Heart left ventricle (tissue), 16 donors: ENCODE results near the gene DEPDC5. TPM values are rescaled to one million over a fixed set of nuclear protein-coding genes. Genes with fewer than 3 reads are reported as not detected.

Experiments
- ATAC-seq, 4 donors: fragments of 200-7000 bp; cut with Tn5 transposase; one replicate each; pipeline ENCODE4 v1.9.1; 2020 to 2022; ENCODE audit warnings: moderate library complexity in 4 of 4, mild to moderate bottlenecking in 3 of 4, moderate number of reproducible peaks in 1 of 4
- DNase-seq, 5 donors: peaks; one replicate each; pipeline ENCODE4 v3.0.0-alpha.2; 2020
- H3K27ac ChIP-seq, 12 donors: fragments of 200-600 bp; sonication (generic) in 4 of 12; one replicate each; pipeline versions ENCODE4 v1.5.0 to v1.8.0; 2016 to 2022; ENCODE audit warnings: mild to moderate bottlenecking in 2 of 12
- H3K27me3 ChIP-seq, 9 donors: fragments of 200-600 bp; sonication (generic) in 2 of 9; one replicate each; pipeline versions ENCODE4 v1.5.1 to v1.8.0; 2016 to 2022; ENCODE audit warnings: mild to moderate bottlenecking in 3 of 9
- H3K36me3 ChIP-seq, 9 donors: fragments of 200-600 bp; sonication (generic) in 2 of 9; one replicate each; pipeline versions ENCODE4 v1.5.0 to v1.8.0; 2018 to 2022; ENCODE audit warnings: mild to moderate bottlenecking in 2 of 9
- H3K4me1 ChIP-seq, 12 donors: fragments of 200-600 bp; sonication (generic) in 4 of 12; one replicate each; pipeline versions ENCODE4 v1.5.0 to v1.8.0; 2016 to 2022; ENCODE audit warnings: mild to moderate bottlenecking in 3 of 12
- H3K4me3 ChIP-seq, 12 donors: fragments of 200-600 bp; sonication (generic) in 4 of 12; one replicate each; pipeline versions ENCODE4 v1.5.0 to v1.8.0; 2017 to 2022; ENCODE audit warnings: mild to moderate bottlenecking in 9 of 12, moderate library complexity in 4 of 12
- H3K9me3 ChIP-seq, 12 donors: fragments of 200-600 bp; sonication (generic) in 4 of 12; one replicate each; pipeline versions ENCODE4 v1.5.0 to v1.8.0; 2016 to 2022; ENCODE audit warnings: mild to moderate bottlenecking in 1 of 12
- POLR2A ChIP-seq, 2 donors: fragments of 450-650 bp; IDR thresholded peaks; one replicate each; pipeline ENCODE4 v1.6.1; 2017; ENCODE audit warnings: antibody characterized with exemption in 2 of 2, mild to moderate bottlenecking in 2 of 2, moderate library complexity in 2 of 2
- WGBS, 4 donors: extraction: QIAGEN DNeasy Blood & Tissue Kit in 2 of 4; methylation state at CpG; one replicate each; pipeline versions ENCODE4 v1.1.5 to v1.1.7; 2013 to 2018; 5-methylcytosine and 5-hydroxymethylcytosine counted together
- intact Hi-C, 10 donors: fragments of 100-400 bp; cut with DNase I; formaldehyde crosslinking; loops; one replicate each; pipeline versions ENCODE4 v1.11.1 to v1.14.2; 2022
- polyA plus RNA-seq, 2 donors: library from polyadenylated mRNA; stranded (reverse); fragments of 200-250 nt; gene quantifications; one replicate each; pipeline ENCODE4 v1.2.3, GENCODE V29; 2013
- total RNA-seq, 9 donors: library from RNA; depleted of rRNA in 2 of 9; stranded (reverse); fragments of >200 nt in 2 of 9; fragmentation: NEBNext Ultra II Directional in 3 of 9; extraction: Animal tissue kit (Norgen Biotek cat#: 25700) in 3 of 9; gene quantifications; one replicate each; pipeline versions ENCODE4 v1.1.0 to v1.2.4, GENCODE V29; 2016 to 2023
- TF ChIP-seq, protein P1 (sequence below), 12 donors: fragments of 200-600 bp; sonication (generic) in 4 of 12; IDR thresholded peaks; one replicate each; pipeline versions ENCODE4 v1.5.0 to v1.8.0; 2018 to 2022; ENCODE audit warnings: antibody characterized with exemption in 12 of 12, mild to moderate bottlenecking in 5 of 12
- donor health status: ischemic (EF 13 %, LVEDD 7.1; RV severe dilation, severe dysfunction).
- donor health status: healthy with polysubstance abuse.
- donor health status: DM: no; HTN: yes; CAD: no.
- donor health status: DM: no; HTN: no; CAD: no.
- donor health status: ischemic (EF 25% LVEDD 6.9; RV normal size, moderate dysfunction).
- donor health status: ischemic (EF 25% LVEDD 5.7; RV mildly dilated, moderate dysfunction).
- donor health status: healthy.
- donor health status: DM: yes; HTN: yes; CAD: no.
- donor health status: ischemic (EF 35%, LVEDD 5.7; RV mildly dilated, moderate dysfunction).
- donor health status: nonischemic (EF 11% LVEDD 7.7; RV severe dilation, severe dysfunction).
- donor health status: DM: yes; HTN: yes; CAD: no.
- donor health status: PGD.
- donor health status: ischemic (EF 29% LVEDD 5.4; RV normal size, mild dysfunction).
- donor health status: nonischemic (EF 23%, LVEDD 6.1; RV moderate dilation, normal function).

DEPDC5 gene
- total and polyA plus RNA-seq, 11 donors: 5.7 to 21.4 (median 10.4) TPM

DNA sequence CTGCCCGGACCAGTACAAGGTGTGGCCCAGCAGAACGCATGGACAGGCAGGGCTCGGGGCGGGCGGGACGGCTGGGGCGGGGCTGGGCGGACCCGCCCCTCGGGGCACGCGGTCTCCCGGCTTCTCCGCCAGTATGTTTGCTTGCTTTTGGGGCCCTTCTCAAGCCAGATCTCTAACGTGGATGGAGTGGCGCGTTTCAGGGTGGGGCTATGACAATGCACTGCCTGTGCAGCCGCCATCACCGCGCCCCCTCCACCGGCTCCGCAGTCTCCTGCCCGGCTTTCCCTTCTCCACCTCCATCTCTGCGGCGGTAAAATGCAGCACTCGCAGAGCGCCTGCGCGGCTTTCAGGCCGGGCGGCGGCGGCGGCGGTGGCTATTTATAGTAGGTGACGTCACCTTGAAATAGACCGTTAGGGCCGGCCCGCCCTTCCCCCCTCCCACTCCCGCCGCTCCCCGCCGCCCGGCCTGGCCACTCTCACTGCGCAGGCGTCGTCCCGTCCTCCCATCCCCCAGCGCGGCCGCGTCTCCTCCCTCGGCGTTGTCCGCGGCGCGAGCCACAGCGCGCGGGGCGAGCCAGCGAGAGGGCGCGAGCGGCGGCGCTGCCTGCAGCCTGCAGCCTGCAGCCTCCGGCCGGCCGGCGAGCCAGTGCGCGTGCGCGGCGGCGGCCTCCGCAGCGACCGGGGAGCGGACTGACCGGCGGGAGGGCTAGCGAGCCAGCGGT is 190.3 kb downstream of the DEPDC5 start, which contains the start of gene YWHAH:
Gene YWHAH, plus strand, starts transcription at position 558 of the 722 bp plus-strand sequence. CDS start 199 bp downstream, outside the sequence.
- Histone ChIP-seq H3K36me3 (peaks cover 0 to 27% (median 18%) of the 10 kb centered on the region in 9 donors), H3K27me3 (no peaks in the 10 kb centered on the region), H3K27ac (peak within 1 kb of the TSS; percentile 95 to 100 (median 98)), H3K4me1 (peaks cover 0 to 43% (median 29%) of the 10 kb centered on the region in 12 donors), H3K4me3 (peak within 1 kb of the TSS; percentile 79 to 98 (median 96)), H3K9me3 (no peaks in the 10 kb centered on the region)
- ATAC-seq (peak; percentile 91 to 95 (median 94)), DNase-seq (peak; percentile 96 to 99 (median 97))
- intact Hi-C loops: loop anchor here in 6 of 10 donors (5.0 to 10.0 kb wide), 5 partner anchors 189 to 449 kb away; partner anchors contain the start of genes PISD (in 4 of the 6), DEPDC5 (in 2 of the 6), PRR14L (in 2 of the 6) and SFI1 (in 1 of the 6)
- TF ChIP-seq POLR2A (IDR thresholded peaks at IDR 0.05): peak in 1 of 2 donors; percentile 67
- TF ChIP-seq, protein P1, sequence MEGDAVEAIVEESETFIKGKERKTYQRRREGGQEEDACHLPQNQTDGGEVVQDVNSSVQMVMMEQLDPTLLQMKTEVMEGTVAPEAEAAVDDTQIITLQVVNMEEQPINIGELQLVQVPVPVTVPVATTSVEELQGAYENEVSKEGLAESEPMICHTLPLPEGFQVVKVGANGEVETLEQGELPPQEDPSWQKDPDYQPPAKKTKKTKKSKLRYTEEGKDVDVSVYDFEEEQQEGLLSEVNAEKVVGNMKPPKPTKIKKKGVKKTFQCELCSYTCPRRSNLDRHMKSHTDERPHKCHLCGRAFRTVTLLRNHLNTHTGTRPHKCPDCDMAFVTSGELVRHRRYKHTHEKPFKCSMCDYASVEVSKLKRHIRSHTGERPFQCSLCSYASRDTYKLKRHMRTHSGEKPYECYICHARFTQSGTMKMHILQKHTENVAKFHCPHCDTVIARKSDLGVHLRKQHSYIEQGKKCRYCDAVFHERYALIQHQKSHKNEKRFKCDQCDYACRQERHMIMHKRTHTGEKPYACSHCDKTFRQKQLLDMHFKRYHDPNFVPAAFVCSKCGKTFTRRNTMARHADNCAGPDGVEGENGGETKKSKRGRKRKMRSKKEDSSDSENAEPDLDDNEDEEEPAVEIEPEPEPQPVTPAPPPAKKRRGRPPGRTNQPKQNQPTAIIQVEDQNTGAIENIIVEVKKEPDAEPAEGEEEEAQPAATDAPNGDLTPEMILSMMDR (IDR thresholded peaks at IDR 0.05): no peak
- 0 to 1% (median 0%) methylated on average over 38 to 86 of the region's 86 CpGs for WGBS, 4 donors

DNA sequence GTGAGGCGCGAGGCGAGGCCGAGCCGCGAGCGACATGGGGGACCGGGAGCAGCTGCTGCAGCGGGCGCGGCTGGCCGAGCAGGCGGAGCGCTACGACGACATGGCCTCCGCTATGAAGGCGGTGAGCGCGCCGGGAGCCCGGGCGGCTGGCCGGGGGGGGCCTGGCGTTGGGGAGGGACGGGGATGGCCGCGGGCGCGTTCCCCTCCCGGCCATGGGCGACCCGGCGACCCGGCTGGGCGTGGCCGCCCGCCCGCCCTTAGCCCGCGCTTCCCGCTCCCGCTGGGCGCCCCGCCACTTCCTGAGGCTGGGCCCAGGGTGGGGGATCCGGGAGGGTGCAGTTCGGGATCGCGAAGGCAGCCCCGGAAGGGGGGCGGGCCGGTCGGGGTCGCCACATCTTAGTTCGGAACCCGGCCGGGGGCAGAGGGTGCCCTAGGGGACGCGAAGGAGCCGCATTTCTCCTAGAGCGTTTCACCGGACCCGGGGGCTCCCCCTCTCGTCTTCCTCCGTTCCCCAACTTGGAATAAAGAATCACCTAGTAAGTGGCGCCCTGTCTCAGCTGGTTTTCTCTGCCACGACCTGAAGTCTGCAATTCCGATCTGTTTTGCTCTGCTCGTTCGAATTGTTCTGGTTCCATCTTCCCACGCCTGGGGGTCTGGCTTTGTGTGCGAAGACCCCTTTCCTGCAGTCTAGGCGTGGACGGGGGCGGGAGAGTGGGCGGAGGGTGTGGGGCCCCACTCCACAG is 191.1 kb downstream of the DEPDC5 start:
- Histone ChIP-seq H3K36me3 (peaks cover 0 to 34% (median 23%) of the 10 kb centered on the region in 9 donors), H3K27me3 (no peaks in the 10 kb centered on the region), H3K4me3 (peak overlapping the region; percentile 79 to 98 (median 96)), H3K9me3 (no peaks in the 10 kb centered on the region), H3K27ac (peak overlapping the region; percentile 95 to 100 (median 98)), H3K4me1 (peaks cover 0 to 50% (median 34%) of the 10 kb centered on the region in 12 donors)
- intact Hi-C loops: loop anchor here in 6 of 10 donors (5.0 to 10.0 kb wide), 6 partner anchors 73 to 450 kb away; partner anchors contain the start of genes PISD (in 4 of the 6), DEPDC5 (in 3 of the 6), PRR14L (in 3 of the 6) and SFI1 (in 1 of the 6)
- 0 to 1% (median 1%) methylated on average over 17 to 76 of the region's 76 CpGs for WGBS, 4 donors
- peak in 3 of 4 donors; percentile 30 to 60 (median 56) for ATAC-seq
- peak; percentile 66 to 82 (median 75) for DNase-seq
- TF ChIP-seq POLR2A (IDR thresholded peaks at IDR 0.05): no peak
- TF ChIP-seq, protein P1 (IDR thresholded peaks at IDR 0.05): peak in 1 of 12 donors; percentile 15

DNA sequence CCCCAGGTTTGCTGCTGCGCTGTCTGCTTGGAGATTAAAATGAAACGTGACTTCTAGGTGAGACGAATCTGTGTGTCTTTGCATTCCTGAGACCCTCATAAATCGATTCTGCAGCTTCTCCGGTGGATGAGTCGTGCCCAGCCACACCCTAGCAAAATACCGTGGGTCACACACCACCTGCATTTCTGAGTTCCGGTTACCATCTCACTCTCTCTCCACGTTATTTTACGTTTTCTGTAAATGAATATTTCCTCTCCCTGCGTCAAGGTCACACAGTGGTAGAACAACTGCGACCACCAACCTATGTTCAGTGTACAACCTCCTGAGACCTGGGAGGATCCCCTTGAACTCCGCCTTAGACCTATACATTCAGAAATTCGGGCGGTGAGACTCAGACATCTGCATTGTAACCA is 191.6 kb downstream of the DEPDC5 start:
- peaks cover 0 to 56% (median 40%) of the 10 kb centered on the region in 12 donors for H3K4me1 ChIP-seq
- no peak for ATAC-seq

More for the DNA sequence above, 191.6 kb downstream of the DEPDC5 start:
- H3K4me3 ChIP-seq: peak overlapping the region; percentile 79 to 98 (median 96)
- H3K36me3 ChIP-seq: peaks cover 0 to 40% (median 27%) of the 10 kb centered on the region in 9 donors
- no peaks in the 10 kb centered on the region for H3K9me3 ChIP-seq
- peak overlapping the region; percentile 95 to 100 (median 98) for H3K27ac ChIP-seq
- H3K27me3 ChIP-seq: no peaks in the 10 kb centered on the region
- no peak for DNase-seq
- 3 to 5% (median 4%) methylated on average over 15 of the region's 15 CpGs for WGBS, 4 donors
- intact Hi-C loops: loop anchor here in 5 of 10 donors (5.0 to 10.0 kb wide), 6 partner anchors 73 to 451 kb away; partner anchors contain the start of genes PISD (in 4 of the 5), DEPDC5 (in 2 of the 5), PRR14L (in 2 of the 5) and SFI1 (in 1 of the 5)
- TF ChIP-seq, protein P1 (IDR thresholded peaks at IDR 0.05): no peak
- TF ChIP-seq POLR2A (IDR thresholded peaks at IDR 0.05): no peak
